K562 treated with DMSO at 1 percent for 24 hours (cell line): ENCODE measurements around the gene TNRC18. TPM values are rescaled to one million over a fixed set of nuclear protein-coding genes. Genes with fewer than 3 reads are reported as not detected.

Experiments used
- total RNA-seq: library from RNA; unstranded; fragments of 300-600 nt; gene quantifications from 2 replicates; pipeline ENCODE4 v1.2.3, GENCODE V29; 2022; ENCODE audit warnings: low read depth; ENCODE audit not compliant: insufficient read depth

The TNRC18 gene
- 41.8 and 45.5 TPM in 2 replicates for total RNA-seq

GRCh38 chr7:5423306-5423975 lies at the start of gene TNRC18:
Gene TNRC18, minus strand, starts transcription at chr7:5423834. Its CDS starts 2,588 bp downstream, at chr7:5421246.

GRCh38 chr7:5282543-5283316 lies 140.9 kb downstream of the TNRC18 start, which contains the start of gene SLC29A4:
Gene SLC29A4, plus strand, starts transcription at chr7:5282943. Its CDS starts 4,874 bp downstream, at chr7:5287817.

Other genes with a start within 250 kb of the TNRC18 start
- 79.7 and 84.0 TPM in 2 replicates for gene WIPI2, start 233.6 kb downstream of the TNRC18 start, total RNA-seq
- 2.3 TPM in 2 replicates for gene SLC29A4, start 140.9 kb downstream of the TNRC18 start, total RNA-seq
- 25.0 and 27.5 TPM in 2 replicates for gene FBXL18, start 90.0 kb upstream of the TNRC18 start, total RNA-seq
- 2,674 and 2,934 TPM in 2 replicates for gene ACTB, start 106.8 kb upstream of the TNRC18 start, total RNA-seq
- gene FSCN1, start 169.0 kb upstream of the TNRC18 start, total RNA-seq = 497 and 548 TPM in 2 replicates